ENCODE data around the gene GPR33. TPM values are rescaled to one million over a fixed set of nuclear protein-coding genes. Genes with fewer than 3 reads are reported as not detected.
A peak's percentile ranks its signal among the peaks of the same experiment; 100 is the strongest.

The GPR33 gene
- total and polyA plus RNA-seq, 2 experiments from 2014 or later: not detected

DNA sequence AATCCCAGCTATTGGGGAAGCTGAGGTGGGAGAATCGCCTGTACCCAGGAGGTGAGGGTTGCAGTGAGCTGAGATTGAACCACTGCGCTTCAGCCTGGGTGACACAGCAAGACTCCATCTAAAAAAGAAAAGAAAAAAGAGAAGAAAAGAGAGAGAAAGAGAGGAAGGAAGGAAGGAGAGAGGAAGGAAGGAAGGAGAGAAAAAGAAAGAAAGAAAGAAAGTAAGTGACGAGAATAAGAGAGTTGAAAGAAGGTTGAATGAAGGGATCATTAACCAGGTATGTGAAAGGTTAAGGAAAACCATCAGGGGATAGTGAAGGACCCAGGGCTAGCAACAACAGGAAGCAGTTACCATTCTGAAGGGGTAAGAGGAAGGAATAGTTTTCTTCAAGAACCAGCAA, 26.3 kb downstream of the GPR33 start:
- Histone ChIP-seq H3K27me3 (no peaks in the 10 kb centered on the region), H3K4me1 (ENCODE audit: low read depth) (peaks cover 12% of the 10 kb centered on the region), H3K27ac (no peak overlapping the region), H3K9me3 (ENCODE audit: low read depth) (no peaks in the 10 kb centered on the region), H3K4me3 (no peak overlapping the region), H3K36me3 (no peaks in the 10 kb centered on the region)
- DNase-seq (ENCODE audit: low read depth in 1 of 2, low spot score in 1 of 2): no peak
- TF ChIP-seq CTCF (IDR thresholded peaks at IDR 0.05; ENCODE audit: low read depth, low read length): no peak

- no peaks in the 10 kb centered on the region for H3K9me3 ChIP-seq (ENCODE audit: low read depth)
- peaks cover 18% of the 10 kb centered on the region for H3K4me1 ChIP-seq (ENCODE audit: low read depth)
- no peak for DNase-seq (ENCODE audit: low read depth in 1 of 2, low spot score in 1 of 2)
- TF ChIP-seq CTCF (IDR thresholded peaks at IDR 0.05; ENCODE audit: low read depth, low read length): no peak
- no peaks in the 10 kb centered on the region for H3K36me3 ChIP-seq
- no peaks in the 10 kb centered on the region for H3K27me3 ChIP-seq
- H3K27ac ChIP-seq: peak overlapping the region; percentile 88
- H3K4me3 ChIP-seq: no peak overlapping the region
These were observed 29.9 kb downstream of the GPR33 start for GRCh38 chr14:31457665-31458659.

DNA sequence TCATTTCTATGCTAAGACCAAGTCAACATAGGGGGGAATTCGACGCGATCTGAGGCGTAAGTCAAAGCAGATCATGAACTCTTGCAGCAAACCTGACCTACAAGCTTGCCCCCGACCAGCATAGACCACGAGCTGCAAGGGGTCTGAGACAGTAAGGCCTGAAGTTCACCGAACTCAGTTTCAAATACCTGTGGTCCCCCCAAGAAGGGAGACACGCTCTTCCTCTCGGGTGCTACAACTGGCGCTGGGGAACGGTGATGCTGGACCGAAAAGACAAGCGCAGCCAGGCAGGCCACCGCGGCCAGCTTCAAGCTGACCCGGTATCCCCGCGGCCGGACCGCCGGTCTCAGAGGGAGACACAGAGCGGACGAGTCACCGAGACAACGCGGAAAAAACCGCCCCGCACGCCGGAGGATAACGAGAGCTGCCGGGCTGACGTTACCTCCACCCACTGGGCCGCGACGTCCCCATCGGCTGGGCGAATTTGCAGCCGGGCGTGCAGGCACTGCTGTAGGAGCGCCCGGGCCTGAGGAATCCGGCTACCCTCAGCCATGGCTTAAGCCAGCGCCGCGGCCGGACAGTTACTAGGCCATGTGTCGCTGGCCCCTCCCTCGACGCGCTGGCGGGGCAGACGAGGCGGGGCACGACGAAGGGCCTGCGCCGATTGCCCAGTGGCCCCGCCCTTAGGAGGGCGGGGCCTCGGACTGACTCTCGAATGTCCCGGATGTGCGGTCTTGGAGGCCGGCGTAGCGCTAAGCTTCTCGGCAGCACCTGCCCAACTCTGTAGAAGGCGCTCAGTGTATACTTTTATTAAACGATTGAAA, 30.8 kb downstream of the GPR33 start, which contains the start of gene DTD2:
Gene DTD2, minus strand, starts transcription at position 666 of the 824 bp plus-strand sequence. Its CDS starts 113 bp downstream, at position 553.
- no peak for TF ChIP-seq CTCF (IDR thresholded peaks at IDR 0.05; ENCODE audit: low read depth, low read length)
- no peaks in the 10 kb centered on the region for H3K9me3 ChIP-seq (ENCODE audit: low read depth)
- DNase-seq (ENCODE audit: low read depth in 1 of 2, low spot score in 1 of 2): peak; percentile 97
- no peaks in the 10 kb centered on the region for H3K27me3 ChIP-seq
- peak within 1 kb of the TSS; percentile 88 for H3K27ac ChIP-seq
- H3K4me1 ChIP-seq (ENCODE audit: low read depth): peaks cover 18% of the 10 kb centered on the region
- H3K4me3 ChIP-seq: peak within 1 kb of the TSS; percentile 32
- peaks cover 5% of the 10 kb centered on the region for H3K36me3 ChIP-seq

- TF ChIP-seq CTCF (IDR thresholded peaks at IDR 0.05; ENCODE audit: low read depth, low read length): peak; percentile 56
- H3K4me3 ChIP-seq: no peak overlapping the region
- H3K36me3 ChIP-seq: peaks cover 12% of the 10 kb centered on the region
- H3K4me1 ChIP-seq (ENCODE audit: low read depth): no peaks in the 10 kb centered on the region
- peak in 1 of 2 donors; percentile 65 for DNase-seq (ENCODE audit: low read depth in 1 of 2, low spot score in 1 of 2)
- no peaks in the 10 kb centered on the region for H3K27me3 ChIP-seq
- no peak overlapping the region for H3K27ac ChIP-seq
- no peaks in the 10 kb centered on the region for H3K9me3 ChIP-seq (ENCODE audit: low read depth)
These were observed 37.7 kb downstream of the GPR33 start for GRCh38 chr14:31449971-31450610.

DNA sequence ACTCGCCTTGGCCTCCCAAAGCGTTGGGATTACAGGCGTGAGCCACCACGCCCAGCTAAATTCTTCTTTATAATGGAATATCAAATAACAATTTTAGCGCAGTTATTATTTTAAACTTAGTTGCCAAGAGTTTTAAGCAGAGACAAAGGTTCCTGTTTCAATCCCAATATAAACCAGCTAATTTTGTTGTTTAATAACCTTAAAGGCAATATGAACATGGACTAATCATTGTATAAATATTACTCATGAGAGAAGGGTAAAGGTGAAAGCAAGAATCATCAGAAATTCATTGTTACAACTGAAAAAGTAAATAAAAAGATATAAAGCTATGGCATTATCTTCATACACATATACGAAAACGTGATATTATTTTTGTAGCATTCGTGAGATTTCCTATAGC, 38.7 kb downstream of the GPR33 start:
- Histone ChIP-seq H3K4me1 (ENCODE audit: low read depth) (no peaks in the 10 kb centered on the region), H3K27ac (no peak overlapping the region), H3K4me3 (no peak overlapping the region), H3K36me3 (peaks cover 12% of the 10 kb centered on the region), H3K27me3 (no peaks in the 10 kb centered on the region), H3K9me3 (ENCODE audit: low read depth) (no peaks in the 10 kb centered on the region)
- no peak for TF ChIP-seq CTCF (IDR thresholded peaks at IDR 0.05; ENCODE audit: low read depth, low read length)
- DNase-seq (ENCODE audit: low read depth in 1 of 2, low spot score in 1 of 2): no peak
